GM18499 (cell line): Measurements from ENCODE around the gene TMTC2.
"Not testable (repeated sequence)": the region's sequence is repeated elsewhere in the genome, so short reads cannot be mapped to it uniquely, and the experiment has no call there.

Experiments
- ATAC-seq: cut with Tn5 transposase; IDR thresholded peaks from one replicate; pipeline ENCODE4 v1.9.1; 2021; ENCODE audit warnings: moderate number of reproducible peaks; ENCODE audit not compliant: insufficient read depth, unreplicated experiment

TMTC2 gene

GRCh38 chr12:82833481-82833880 lies 146.8 kb downstream of the TMTC2 start:
- no peak for ATAC-seq

GRCh38 chr12:82835217-82835616 lies 148.5 kb downstream of the TMTC2 start:
- ATAC-seq = no peak

GRCh38 chr12:82838131-82838551 lies 151.4 kb downstream of the TMTC2 start:
- ATAC-seq = no peak

- no peak for ATAC-seq
Observed at GRCh38 chr12:82838827-82839226, 152.1 kb downstream of the TMTC2 start.

- no peak for ATAC-seq
Observed at GRCh38 chr12:82839796-82840195, 153.1 kb downstream of the TMTC2 start.

- no peak for ATAC-seq
Observed at GRCh38 chr12:82841487-82841904, 154.8 kb downstream of the TMTC2 start.

GRCh38 chr12:82842480-82842879 lies 155.8 kb downstream of the TMTC2 start:
- no peak for ATAC-seq

GRCh38 chr12:82845076-82845475 lies 158.4 kb downstream of the TMTC2 start:
- not testable (repeated sequence) for ATAC-seq

GRCh38 chr12:82848845-82849244 lies 162.1 kb downstream of the TMTC2 start:
- ATAC-seq = no peak

GRCh38 chr12:82852529-82852928 lies 165.8 kb downstream of the TMTC2 start:
- peak; percentile 58 for ATAC-seq

GRCh38 chr12:82855872-82856271 lies 169.2 kb downstream of the TMTC2 start:
- no peak for ATAC-seq

GRCh38 chr12:82857276-82857675 lies 170.6 kb downstream of the TMTC2 start:
- no peak for ATAC-seq

GRCh38 chr12:82857911-82858533 lies 171.3 kb downstream of the TMTC2 start:
- no peak for ATAC-seq

GRCh38 chr12:82858534-82858917 lies 171.8 kb downstream of the TMTC2 start:
- ATAC-seq = no peak

- ATAC-seq = no peak
Observed at GRCh38 chr12:82862069-82862841, 175.5 kb downstream of the TMTC2 start.

- ATAC-seq = no peak
Observed at GRCh38 chr12:82862876-82863649, 176.4 kb downstream of the TMTC2 start.

- no peak for ATAC-seq
Observed at GRCh38 chr12:82866227-82866775, 179.6 kb downstream of the TMTC2 start.

- no peak for ATAC-seq
Observed at GRCh38 chr12:82866946-82867345, 180.2 kb downstream of the TMTC2 start.

- no peak for ATAC-seq
Observed at GRCh38 chr12:82867762-82868500, 181.2 kb downstream of the TMTC2 start.

- ATAC-seq = no peak
Observed at GRCh38 chr12:82870771-82871377, 184.2 kb downstream of the TMTC2 start.
